ENCODE results near the gene OLFML2A. TPM values are rescaled to one million over a fixed set of nuclear protein-coding genes. Genes with fewer than 3 reads are reported as not detected.

Gene OLFML2A
- total and polyA plus RNA-seq, 12 donors: 1.7 to 21.4 (median 7.3) TPM

- no peak overlapping the region for H3K4me3 ChIP-seq
- intact Hi-C loops (cut with DNase I): no loop called here
These were observed 34.0 kb upstream of the OLFML2A start for GRCh38 chr9:124742940-124743339.

GRCh38 chr9:124743686-124744348, 33.1 kb upstream of the OLFML2A start:
- TF ChIP-seq POLR2A (IDR thresholded peaks at IDR 0.05): no peak
- no peak for TF ChIP-seq CTCF (IDR thresholded peaks at IDR 0.05)
- Histone ChIP-seq H3K4me1 (replicated peaks in 1 of 2) (peaks cover 0 to 5% of the 10 kb centered on the region in 2 donors), H3K36me3 (replicated peaks in 1 of 2) (no peaks in the 10 kb centered on the region), H3K27ac (no peak overlapping the region), H3K4me3 (no peak overlapping the region), H3K9me3 (replicated peaks in 1 of 3) (no peaks in the 10 kb centered on the region), H3K27me3 (no peaks in the 10 kb centered on the region)
- 61 to 79% (median 72%) methylated on average over 5 of the region's 5 CpGs for WGBS, 4 donors
- intact Hi-C loops (cut with DNase I): no loop called here
- no peak for DNase-seq

More at GRCh38 chr9:124742940-124743339, 34.0 kb upstream of the OLFML2A start:
- Histone ChIP-seq H3K27ac (no peak overlapping the region), H3K9me3 (replicated peaks in 1 of 3) (no peaks in the 10 kb centered on the region), H3K36me3 (replicated peaks in 1 of 2) (no peaks in the 10 kb centered on the region), H3K27me3 (no peaks in the 10 kb centered on the region), H3K4me1 (replicated peaks in 1 of 2) (peaks cover 0 to 5% of the 10 kb centered on the region in 2 donors)
- TF ChIP-seq POLR2A (IDR thresholded peaks at IDR 0.05) (no peak), CTCF (IDR thresholded peaks at IDR 0.05) (no peak)
- DNase-seq: no peak

GRCh38 chr9:124747065-124747464, 29.9 kb upstream of the OLFML2A start:
- no peaks in the 10 kb centered on the region for H3K36me3 ChIP-seq (replicated peaks in 1 of 2)
- H3K9me3 ChIP-seq (replicated peaks in 1 of 3): peaks cover 0 to 4% (median 0%) of the 10 kb centered on the region in 3 donors
- no peaks in the 10 kb centered on the region for H3K27me3 ChIP-seq
- H3K27ac ChIP-seq: no peak overlapping the region
- intact Hi-C loops (cut with DNase I): no loop called here
- H3K4me3 ChIP-seq: no peak overlapping the region
- peaks cover 0 to 5% of the 10 kb centered on the region in 2 donors for H3K4me1 ChIP-seq (replicated peaks in 1 of 2)
- peak in 1 of 7 donors; percentile 12 for DNase-seq
- TF ChIP-seq CTCF (IDR thresholded peaks at IDR 0.05) (no peak), POLR2A (IDR thresholded peaks at IDR 0.05) (no peak)
- 58 to 71% (median 62%) methylated on average over 4 of the region's 4 CpGs for WGBS, 4 donors

- Histone ChIP-seq H3K36me3 (replicated peaks in 1 of 2) (no peaks in the 10 kb centered on the region), H3K27me3 (no peaks in the 10 kb centered on the region), H3K9me3 (replicated peaks in 1 of 3) (peaks cover 0 to 4% (median 0%) of the 10 kb centered on the region in 3 donors), H3K27ac (no peak overlapping the region), H3K4me3 (no peak overlapping the region), H3K4me1 (replicated peaks in 1 of 2) (no peaks in the 10 kb centered on the region)
- intact Hi-C loops (cut with DNase I): no loop called here
- no peak for DNase-seq
- TF ChIP-seq CTCF (IDR thresholded peaks at IDR 0.05): no peak
- TF ChIP-seq POLR2A (IDR thresholded peaks at IDR 0.05): no peak
- WGBS, 4 donors: 93 to 98% (median 94%) methylated on average over 3 of the region's 3 CpGs
These were observed 27.6 kb upstream of the OLFML2A start for GRCh38 chr9:124749284-124749683.
